GM12892 (cell line): ENCODE data around the gene SLC39A10.
"Not testable (repeated sequence)": the region's sequence is repeated elsewhere in the genome, so short reads cannot be mapped to it uniquely, and the experiment has no call there.

Source experiments
- DNase-seq: peaks from one replicate; pipeline ENCODE4 v3.0.0; 2011; ENCODE audit not compliant: insufficient read length
- FAIRE-seq: peaks from 2 replicates; lab custom pipeline; 2011; peaks lifted over from hg19 to GRCh38; lab: Jason Lieb, UNC
- POLR2A ChIP-seq: IDR thresholded peaks from 2 replicates; pipeline ENCODE4 v1.6.1; 2011; ENCODE audit warnings: low read depth, low read length, control low read depth
- POLR2AphosphoS5 ChIP-seq: IDR thresholded peaks from 2 replicates; pipeline ENCODE4 v1.6.1; 2011; ENCODE audit warnings: low read depth, low read length, control low read depth
- TAF1 ChIP-seq: IDR thresholded peaks from 2 replicates; pipeline ENCODE4 v1.6.1; 2011; ENCODE audit warnings: low read depth, mild to moderate bottlenecking, control low read depth, low read length, borderline replicate concordance

SLC39A10 gene

GRCh38 chr2:195686564-195686963 lies 29.5 kb downstream of the SLC39A10 start:
- TF ChIP-seq POLR2AphosphoS5 (no peak), TAF1 (no peak), POLR2A (no peak)
- DNase-seq (no peak), FAIRE-seq (no peak)

GRCh38 chr2:195687320-195688086 lies 30.5 kb downstream of the SLC39A10 start:
- DNase-seq (no peak), FAIRE-seq (no peak)
- TF ChIP-seq POLR2AphosphoS5: no peak
- no peak for TF ChIP-seq TAF1

GRCh38 chr2:195692531-195692930 lies 35.5 kb downstream of the SLC39A10 start:
- not testable (repeated sequence) for FAIRE-seq, DNase-seq

GRCh38 chr2:195694553-195694952 lies 37.5 kb downstream of the SLC39A10 start:
- TF ChIP-seq POLR2A (no peak), POLR2AphosphoS5 (no peak), TAF1 (no peak)
- DNase-seq (no peak), FAIRE-seq (no peak)

GRCh38 chr2:195695002-195695631 lies 38.1 kb downstream of the SLC39A10 start:
- TF ChIP-seq POLR2A: no peak
- no peak for TF ChIP-seq TAF1
- no peak for TF ChIP-seq POLR2AphosphoS5

GRCh38 chr2:195696012-195696411 lies 39.0 kb downstream of the SLC39A10 start:
- FAIRE-seq (no peak), DNase-seq (no peak)
- TF ChIP-seq TAF1 (no peak), POLR2AphosphoS5 (no peak), POLR2A (no peak)

More at GRCh38 chr2:195695002-195695631, 38.1 kb downstream of the SLC39A10 start:
- no peak for DNase-seq
- no peak for FAIRE-seq

GRCh38 chr2:195697681-195698220 lies 40.7 kb downstream of the SLC39A10 start:
- no peak for FAIRE-seq
- no peak for TF ChIP-seq POLR2A
- no peak for TF ChIP-seq POLR2AphosphoS5
- TF ChIP-seq TAF1: no peak
- DNase-seq: no peak

GRCh38 chr2:195700480-195700879 lies 43.5 kb downstream of the SLC39A10 start:
- no peak for TF ChIP-seq POLR2A
- no peak for TF ChIP-seq TAF1
- TF ChIP-seq POLR2AphosphoS5: no peak
- DNase-seq: no peak
- FAIRE-seq: no peak

GRCh38 chr2:195706161-195706900 lies 49.3 kb downstream of the SLC39A10 start:
- FAIRE-seq (no peak), DNase-seq (no peak)
- TF ChIP-seq POLR2AphosphoS5 (no peak), TAF1 (no peak), POLR2A (no peak)

GRCh38 chr2:195709901-195710806 lies 53.1 kb downstream of the SLC39A10 start:
- FAIRE-seq (no peak), DNase-seq (no peak)
- TF ChIP-seq POLR2AphosphoS5 (no peak), POLR2A (no peak), TAF1 (no peak)

GRCh38 chr2:195711478-195711877 lies 54.5 kb downstream of the SLC39A10 start:
- TF ChIP-seq POLR2A (no peak), TAF1 (no peak), POLR2AphosphoS5 (no peak)
- no peak for DNase-seq
- no peak for FAIRE-seq
